Kidney (tissue), 14 donors: ENCODE measurements around the gene CD248. TPM values are rescaled to one million over a fixed set of nuclear protein-coding genes. Genes with fewer than 3 reads are reported as not detected.

Experiments
- DNase-seq, 5 donors: peaks; one replicate each; pipeline ENCODE4 v3.0.0-alpha.2; 2013 to 2020
- FAIRE-seq: peaks from 2 replicates; lab custom pipeline; 2012; peaks lifted over from hg19 to GRCh38; lab: Jason Lieb, UNC
- H3K27ac ChIP-seq, 2 donors: one replicate each; pipeline ENCODE4 v1.7.0; 2013; ENCODE audit warnings: low read depth in 2 of 2, low read length in 2 of 2, inconsistent platforms in 1 of 2
- H3K27me3 ChIP-seq: one replicate; pipeline ENCODE4 v1.7.1; 2013; ENCODE audit warnings: low read length, inconsistent platforms; ENCODE audit not compliant: control insufficient read depth, insufficient read depth
- H3K36me3 ChIP-seq, 3 donors: one replicate each; pipeline versions ENCODE4 v1.7.0 to v1.7.1; 2013; ENCODE audit warnings: low read length in 3 of 3, control low read depth in 1 of 3, inconsistent platforms in 1 of 3; ENCODE audit not compliant: insufficient read depth in 3 of 3, control insufficient read depth in 2 of 3
- H3K4me1 ChIP-seq, 3 donors: one replicate each; pipeline versions ENCODE4 v1.7.0 to v1.7.1; 2013; ENCODE audit warnings: low read length in 3 of 3, inconsistent platforms in 1 of 3, low read depth in 1 of 3; ENCODE audit not compliant: control insufficient read depth in 2 of 3, insufficient read depth in 2 of 3
- H3K4me3 ChIP-seq, 3 donors: one replicate each; pipeline versions ENCODE4 v1.7.0 to v1.8.1; 2013; ENCODE audit warnings: low read length in 3 of 3, control low read depth in 1 of 3, inconsistent platforms in 1 of 3
- H3K9ac ChIP-seq, 3 donors: one replicate each; pipeline versions ENCODE4 v1.7.0 to v1.7.1; 2013; ENCODE audit warnings: low read length in 3 of 3, control low read depth in 1 of 3, inconsistent platforms in 1 of 3
- H3K9me3 ChIP-seq, 3 donors: one replicate each; pipeline versions ENCODE4 v1.7.0 to v1.7.1; 2013; ENCODE audit warnings: low read length in 3 of 3, control low read depth in 1 of 3, inconsistent platforms in 1 of 3; ENCODE audit not compliant: control insufficient read depth in 2 of 3, insufficient read depth in 1 of 3
- CTCF ChIP-seq: IDR thresholded peaks from 3 replicates; pipeline ENCODE4 v1.5.1; 2012; ENCODE audit warnings: mild to moderate bottlenecking, moderate library complexity, borderline replicate concordance; ENCODE audit not compliant: insufficient read depth; ENCODE audit errors: extremely low read depth
- intact Hi-C: fragments of 100-400 bp; cut with DNase I; formaldehyde crosslinking; loops from one replicate; pipeline ENCODE4 v1.11.1; 2022
- polyA plus RNA-seq: library from polyadenylated mRNA; stranded (reverse); fragments of 350-450 nt; fragmentation: Illumina TruSeq; extraction: RNeasy Lipid Tissue Mini Kit (QIAGEN cat#74804); gene quantifications from one replicate; pipeline ENCODE4 v1.2.3, GENCODE V29; 2014; ENCODE audit warnings: low read depth, low replicate concordance; ENCODE audit not compliant: insufficient read depth
- total RNA-seq: library from RNA; stranded (reverse); fragmentation: NEBNext Ultra II Directional; extraction: Animal tissue kit (Norgen Biotek cat#: 25700); gene quantifications from one replicate; pipeline ENCODE4 v1.2.1, GENCODE V29; 2021
- donor health status: control.
- donor health status: control.
- donor health status: control.
- donor health status: control.
- donor health status: control.
- donor health status: DM: yes; HTN: yes; CAD: no.
- donor health status: Normal renal cell carcinoma (clear cell type).

The CD248 gene
- total and polyA plus RNA-seq, 2 donors from 2014 or later: 14.8 to 22.9 TPM

- FAIRE-seq (no peak), DNase-seq (peak in 1 of 5 donors; percentile 28)
- Histone ChIP-seq H3K4me3 (no peak overlapping the region), H3K36me3 (no peaks in the 10 kb centered on the region), H3K9ac (no peak overlapping the region), H3K27me3 (no peaks in the 10 kb centered on the region), H3K4me1 (peaks cover 0 to 17% (median 11%) of the 10 kb centered on the region in 3 donors), H3K27ac (no peak overlapping the region), H3K9me3 (no peaks in the 10 kb centered on the region)
- intact Hi-C loops: no loop called here
- no peak for TF ChIP-seq CTCF
Observed at GRCh38 chr11:66329165-66329673, 12.4 kb upstream of the CD248 start.

GRCh38 chr11:66328302-66329144 is 11.7 kb upstream of the CD248 start:
- FAIRE-seq (no peak), DNase-seq (peak; percentile 80 to 88 (median 88))
- H3K36me3 ChIP-seq: no peaks in the 10 kb centered on the region
- H3K4me3 ChIP-seq: peak overlapping the region in 2 of 3 donors; percentile 12 to 37
- intact Hi-C loops: no loop called here
- peaks cover 0 to 17% (median 11%) of the 10 kb centered on the region in 3 donors for H3K4me1 ChIP-seq
- H3K27me3 ChIP-seq: no peaks in the 10 kb centered on the region
- peak overlapping the region in 1 of 2 donors; percentile 36 for H3K27ac ChIP-seq
- H3K9me3 ChIP-seq: no peaks in the 10 kb centered on the region
- H3K9ac ChIP-seq: no peak overlapping the region
- TF ChIP-seq CTCF: peak; percentile 96

GRCh38 chr11:66328031-66328301 is 11.1 kb upstream of the CD248 start:
- no peak for TF ChIP-seq CTCF
- Histone ChIP-seq H3K36me3 (no peaks in the 10 kb centered on the region), H3K4me3 (no peak overlapping the region), H3K4me1 (peaks cover 0 to 17% (median 11%) of the 10 kb centered on the region in 3 donors), H3K27me3 (no peaks in the 10 kb centered on the region), H3K9ac (no peak overlapping the region), H3K9me3 (no peaks in the 10 kb centered on the region), H3K27ac (peak overlapping the region in 1 of 2 donors; percentile 36)
- intact Hi-C loops: no loop called here
- DNase-seq (peak in 1 of 5 donors; percentile 56), FAIRE-seq (no peak)
